A673 (cell line): ENCODE measurements around the gene NKX6-2. TPM values are rescaled to one million over a fixed set of nuclear protein-coding genes. Genes with fewer than 3 reads are reported as not detected.
"Not testable (repeated sequence)": the region's sequence is repeated elsewhere in the genome, so short reads cannot be mapped to it uniquely, and the experiment has no call there.

Source experiments
- BruUV-seq: library from RNA; stranded (reverse); fragments of 400-500 nt; replicated peaks from 2 replicates; lab custom pipeline; 2021; lab: Mats Ljungman, UMichigan
- CTCF ChIA-PET: fragments of 300-600 bp; sonication (Branson Sonifier 250); formaldehyde crosslinking; loops from one replicate; lab custom pipeline; 2022; ENCODE audit warnings: antibody characterized with exemption; lab: Charles Lee
- POLR2A ChIA-PET: fragments of 300-600 bp; sonication (Branson Sonifier 250); formaldehyde crosslinking; loops from one replicate; lab custom pipeline; 2022; ENCODE audit warnings: antibody characterized with exemption; ENCODE audit not compliant: low non-redundant PET; lab: Charles Lee
- DNase-seq: peaks from one replicate; pipeline ENCODE4 v3.0.0-alpha.2; 2015; ENCODE audit warnings: low spot score
- H3K27ac ChIP-seq: fragments of 200-600 bp; sonication (generic); 2 replicates; pipeline ENCODE4 v1.5.1; 2016; ENCODE audit warnings: mixed run types, low read depth, mild to moderate bottlenecking, mixed read lengths, antibody characterized with exemption, low read length; ENCODE audit not compliant: poor library complexity, severe bottlenecking
- H3K27me3 ChIP-seq: fragments of 200-600 bp; sonication (generic); replicated peaks from 2 replicates; pipeline ENCODE4 v1.6.1; 2017; ENCODE audit warnings: mixed run types, low read depth, mild to moderate bottlenecking, mixed read lengths, antibody characterized with exemption, low read length; ENCODE audit not compliant: insufficient read depth, poor library complexity
- H3K36me3 ChIP-seq: fragments of 200-600 bp; sonication (generic); 2 replicates; pipeline ENCODE4 v1.6.1; 2016; ENCODE audit warnings: mixed run types, mild to moderate bottlenecking, mixed read lengths, antibody characterized with exemption, low read length; ENCODE audit not compliant: insufficient read depth, poor library complexity, severe bottlenecking
- H3K4me1 ChIP-seq: fragments of 200-600 bp; sonication (generic); 2 replicates; pipeline ENCODE4 v1.6.1; 2017; ENCODE audit warnings: mixed run types, mild to moderate bottlenecking, mixed read lengths, antibody characterized with exemption, low read length; ENCODE audit not compliant: insufficient read depth, poor library complexity, severe bottlenecking
- H3K4me3 ChIP-seq: fragments of 200-600 bp; sonication (generic); 2 replicates; pipeline ENCODE4 v1.5.1; 2016; ENCODE audit warnings: low read depth, mixed run types, mild to moderate bottlenecking, mixed read lengths, low read length; ENCODE audit not compliant: poor library complexity, severe bottlenecking
- H3K9me3 ChIP-seq: fragments of 200-600 bp; sonication (generic); 2 replicates; pipeline ENCODE4 v1.6.1; 2016; ENCODE audit warnings: mixed run types, low read depth, mild to moderate bottlenecking, mixed read lengths, antibody characterized with exemption, low read length; ENCODE audit not compliant: poor library complexity, severe bottlenecking
- EZH2 ChIP-seq: fragments of 200-600 bp; sonication (generic); IDR thresholded peaks from 2 replicates; pipeline ENCODE4 v1.6.1; 2017; ENCODE audit warnings: borderline replicate concordance, low read depth, mild to moderate bottlenecking, mixed read lengths, antibody characterized with exemption, low read length; ENCODE audit not compliant: poor library complexity, severe bottlenecking
- intact Hi-C: fragments of 100-400 bp; cut with micrococcal nuclease; formaldehyde crosslinking; loops from one replicate; pipeline ENCODE4 v1.10.0; 2022; ENCODE audit not compliant: unreplicated experiment
- total RNA-seq: library from RNA; stranded (reverse); gene quantifications from 2 replicates; pipeline ENCODE4 v1.2.3, GENCODE V29; 2021
- TF ChIP-seq, protein P1 (sequence below): fragments of 300-800, 200-600 bp; sonication (generic); conservative IDR thresholded peaks from 2 replicates; pipeline ENCODE4 v1.5.1; 2017; ENCODE audit warnings: low read depth, mild to moderate bottlenecking, antibody characterized with exemption, low read length, moderate library complexity, mixed read lengths

Gene NKX6-2
- total RNA-seq, 1 experiment from 2014 or later, result not detected

DNA sequence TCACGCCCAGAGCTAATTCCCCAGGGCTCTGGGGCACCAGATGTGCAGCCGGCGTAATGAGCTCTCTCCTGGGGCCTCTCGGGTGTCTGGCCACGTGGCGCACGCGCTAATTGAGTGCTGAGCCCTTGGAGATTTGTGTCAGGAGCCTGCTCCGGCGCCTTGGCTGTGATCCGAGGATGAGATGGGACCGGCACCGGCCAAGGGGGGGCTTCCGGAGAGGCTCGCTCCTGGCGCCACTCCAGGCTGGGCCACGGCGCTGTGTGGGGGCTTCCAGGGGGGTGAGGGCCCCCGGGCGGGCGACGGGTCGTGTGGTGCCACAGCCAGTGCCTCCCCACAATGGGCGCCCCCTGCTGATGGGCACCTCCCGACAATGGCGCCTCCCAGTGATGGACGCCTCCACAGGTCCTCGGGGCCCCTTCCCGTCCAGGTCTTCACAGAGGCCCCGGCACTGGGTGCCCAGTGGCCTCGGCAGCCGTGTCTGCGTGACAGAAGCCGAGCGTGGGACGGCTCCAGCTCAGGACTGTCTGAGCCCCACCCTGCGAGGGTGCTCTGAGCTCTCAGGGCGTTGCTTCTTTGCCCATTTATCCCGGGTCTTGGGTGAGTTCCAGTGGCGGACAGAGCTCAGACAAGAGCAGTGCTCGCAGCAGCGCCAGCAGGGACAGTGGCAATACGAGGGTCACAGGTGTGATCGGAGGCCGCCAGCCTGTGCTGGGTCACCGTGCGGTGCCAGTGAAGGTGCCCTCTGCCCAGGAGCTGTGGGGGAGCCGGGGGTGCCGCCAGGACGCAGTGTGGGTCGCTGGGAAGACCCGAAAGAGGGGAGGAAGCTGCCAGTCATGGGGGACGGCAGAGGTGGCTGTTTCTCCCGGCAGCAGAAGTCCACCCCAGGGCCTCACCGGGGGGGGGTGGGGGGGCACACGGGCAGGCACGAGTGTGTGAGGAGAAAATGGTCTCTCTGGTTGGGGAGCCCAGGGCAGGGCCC is 8.2 kb upstream of the NKX6-2 start:
- Histone ChIP-seq H3K36me3 (no peaks in the 10 kb centered on the region), H3K4me3 (no peak overlapping the region), H3K27ac (no peak overlapping the region), H3K9me3 (no peaks in the 10 kb centered on the region), H3K4me1 (peaks cover 13% of the 10 kb centered on the region), H3K27me3 (peaks cover 61% of the 10 kb centered on the region)
- ChIA-PET CTCF (no interaction called here), POLR2A (no interaction called here)
- no TSS peak for BruUV-seq
- intact Hi-C loops, result loop anchor here (10.0 kb wide), 1 partner anchor 129 kb away; no protein-coding TSS in a partner anchor
- TF ChIP-seq, protein P1, sequence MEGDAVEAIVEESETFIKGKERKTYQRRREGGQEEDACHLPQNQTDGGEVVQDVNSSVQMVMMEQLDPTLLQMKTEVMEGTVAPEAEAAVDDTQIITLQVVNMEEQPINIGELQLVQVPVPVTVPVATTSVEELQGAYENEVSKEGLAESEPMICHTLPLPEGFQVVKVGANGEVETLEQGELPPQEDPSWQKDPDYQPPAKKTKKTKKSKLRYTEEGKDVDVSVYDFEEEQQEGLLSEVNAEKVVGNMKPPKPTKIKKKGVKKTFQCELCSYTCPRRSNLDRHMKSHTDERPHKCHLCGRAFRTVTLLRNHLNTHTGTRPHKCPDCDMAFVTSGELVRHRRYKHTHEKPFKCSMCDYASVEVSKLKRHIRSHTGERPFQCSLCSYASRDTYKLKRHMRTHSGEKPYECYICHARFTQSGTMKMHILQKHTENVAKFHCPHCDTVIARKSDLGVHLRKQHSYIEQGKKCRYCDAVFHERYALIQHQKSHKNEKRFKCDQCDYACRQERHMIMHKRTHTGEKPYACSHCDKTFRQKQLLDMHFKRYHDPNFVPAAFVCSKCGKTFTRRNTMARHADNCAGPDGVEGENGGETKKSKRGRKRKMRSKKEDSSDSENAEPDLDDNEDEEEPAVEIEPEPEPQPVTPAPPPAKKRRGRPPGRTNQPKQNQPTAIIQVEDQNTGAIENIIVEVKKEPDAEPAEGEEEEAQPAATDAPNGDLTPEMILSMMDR, result peak; percentile 49
- no peak for TF ChIP-seq EZH2
- DNase-seq, result peak; percentile 90

DNA sequence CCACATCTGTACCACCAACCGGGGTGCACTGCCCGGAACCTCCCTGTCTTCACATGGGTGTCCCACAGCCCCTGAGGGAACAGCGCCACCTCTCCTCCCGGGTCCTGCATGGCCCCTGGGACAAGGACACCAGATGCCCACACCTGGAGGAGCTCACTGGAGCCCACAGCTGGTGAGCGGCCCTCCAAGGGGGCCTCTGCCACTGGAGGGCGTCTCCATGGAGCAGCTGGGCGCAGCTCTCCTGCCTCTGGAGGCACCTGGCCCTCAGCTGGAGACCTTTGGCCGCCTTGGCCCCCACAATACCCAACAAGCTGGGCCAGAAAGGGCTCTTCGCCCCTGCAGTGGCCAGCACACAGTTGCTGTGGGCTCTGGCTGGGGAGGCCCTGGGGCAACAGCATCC is 7.3 kb upstream of the NKX6-2 start:
- intact Hi-C loops, result loop anchor here (10.0 kb wide), 1 partner anchor 128 kb away; no protein-coding TSS in a partner anchor
- ChIA-PET CTCF (interaction anchor here (0.7 kb wide), 1 partner anchor 545 kb away, joined by 3 read pairs; no protein-coding TSS in a partner anchor), POLR2A (no interaction called here)
- H3K9me3 ChIP-seq, result no peaks in the 10 kb centered on the region
- no peak for TF ChIP-seq EZH2
- TF ChIP-seq, protein P1, result no peak
- no TSS peak for BruUV-seq
- no peak for DNase-seq
- H3K4me3 ChIP-seq, result no peak overlapping the region
- H3K36me3 ChIP-seq, result no peaks in the 10 kb centered on the region
- no peak overlapping the region for H3K27ac ChIP-seq
- H3K4me1 ChIP-seq, result peaks cover 13% of the 10 kb centered on the region
- H3K27me3 ChIP-seq, result peaks cover 71% of the 10 kb centered on the region

DNA sequence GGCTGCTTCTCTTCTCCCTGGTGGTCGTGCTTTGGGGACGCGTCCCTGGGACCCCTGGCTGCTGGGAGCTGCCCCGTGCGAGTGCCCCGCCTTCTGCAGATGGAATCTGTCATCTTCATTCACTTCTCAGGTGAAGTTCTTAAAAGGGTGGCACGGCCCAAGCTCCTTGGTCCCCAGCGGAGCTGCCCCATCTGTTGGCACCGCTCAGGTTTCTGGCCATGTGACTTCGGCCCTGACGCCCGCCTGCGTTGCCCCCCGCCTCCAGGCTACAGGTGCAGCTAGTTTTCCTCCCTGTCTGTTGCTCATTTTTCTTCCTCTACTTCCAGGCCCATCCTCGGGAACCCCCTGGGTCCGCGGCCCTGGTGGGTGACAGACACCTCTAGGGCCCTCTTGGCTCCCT is 6.8 kb upstream of the NKX6-2 start:
- intact Hi-C loops, result loop anchor here (10.0 kb wide), 1 partner anchor 128 kb away; no protein-coding TSS in a partner anchor
- POLR2A ChIA-PET, result no interaction called here
- CTCF ChIA-PET, result interaction anchor here (0.7 kb wide), 1 partner anchor 544 kb away, joined by 3 read pairs; no protein-coding TSS in a partner anchor

DNA sequence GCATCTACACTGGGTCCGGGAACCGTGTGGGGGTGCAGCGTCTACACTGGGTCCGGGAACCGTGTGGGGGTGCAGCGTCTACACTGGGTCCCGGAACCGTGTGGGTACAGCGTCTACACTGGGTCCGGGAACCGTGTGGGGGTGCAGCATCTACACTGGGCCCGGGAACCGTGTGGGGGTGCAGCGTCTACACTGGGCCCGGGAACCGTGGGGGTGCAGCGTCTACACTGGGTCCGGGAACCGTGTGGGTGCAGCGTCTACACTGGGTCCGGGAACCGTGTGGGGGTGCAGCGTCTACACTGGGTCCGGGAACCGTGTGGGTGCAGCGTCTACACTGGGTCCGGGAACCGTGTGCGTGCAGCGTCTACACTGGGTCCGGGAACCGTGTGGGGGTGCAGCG is 6.2 kb upstream of the NKX6-2 start:
- CTCF ChIA-PET, H3K27ac ChIP-seq, DNase-seq, H3K36me3 ChIP-seq, BruUV-seq, H3K4me3 ChIP-seq, H3K9me3 ChIP-seq, POLR2A ChIA-PET: not testable (repeated sequence)
- H3K27me3 ChIP-seq, result peaks cover 72% of the 10 kb centered on the region
- intact Hi-C loops, result loop anchor here (10.0 kb wide), 1 partner anchor 127 kb away; no protein-coding TSS in a partner anchor
- H3K4me1 ChIP-seq, result peaks cover 13% of the 10 kb centered on the region

More for the DNA sequence above, 6.8 kb upstream of the NKX6-2 start:
- no TSS peak for BruUV-seq
- H3K27me3 ChIP-seq, result peaks cover 73% of the 10 kb centered on the region
- peaks cover 13% of the 10 kb centered on the region for H3K4me1 ChIP-seq
- no peaks in the 10 kb centered on the region for H3K36me3 ChIP-seq
- TF ChIP-seq, protein P1, result no peak
- no peak for TF ChIP-seq EZH2
- H3K4me3 ChIP-seq, result no peak overlapping the region
- no peak for DNase-seq
- no peak overlapping the region for H3K27ac ChIP-seq
- no peaks in the 10 kb centered on the region for H3K9me3 ChIP-seq
